ENCODE data around the gene SDCBP2.
"Not testable (repeated sequence)": the region's sequence is repeated elsewhere in the genome, so short reads cannot be mapped to it uniquely, and the experiment has no call there.

SDCBP2 gene

GRCh38 chr20:1357921-1358671 lies 29.2 kb upstream of the SDCBP2 start:
- no peak for DNase-seq (ENCODE audit: low read depth)

GRCh38 chr20:1353956-1354355 lies 25.0 kb upstream of the SDCBP2 start:
- DNase-seq (ENCODE audit: low read depth) = no peak

GRCh38 chr20:1346315-1346969 lies 17.5 kb upstream of the SDCBP2 start:
- no peak for DNase-seq (ENCODE audit: low read depth)

- no peak for DNase-seq (ENCODE audit: low read depth)
Observed at GRCh38 chr20:1345756-1346093, 16.8 kb upstream of the SDCBP2 start.

- DNase-seq (ENCODE audit: low read depth) = no peak
Observed at GRCh38 chr20:1345030-1345755, 16.3 kb upstream of the SDCBP2 start.

GRCh38 chr20:1343446-1344124 lies 14.6 kb upstream of the SDCBP2 start:
- not testable (repeated sequence) for DNase-seq (ENCODE audit: low read depth)

- DNase-seq (ENCODE audit: low read depth) = no peak
Observed at GRCh38 chr20:1341561-1342265, 12.8 kb upstream of the SDCBP2 start.

- DNase-seq (ENCODE audit: low read depth) = no peak
Observed at GRCh38 chr20:1338801-1339200, 9.9 kb upstream of the SDCBP2 start.

GRCh38 chr20:1338096-1338495 lies 9.2 kb upstream of the SDCBP2 start:
- DNase-seq (ENCODE audit: low read depth) = no peak

GRCh38 chr20:1337441-1337840 lies 8.5 kb upstream of the SDCBP2 start:
- no peak for DNase-seq (ENCODE audit: low read depth)

- no peak for DNase-seq (ENCODE audit: low read depth)
Observed at GRCh38 chr20:1336699-1337367, 7.9 kb upstream of the SDCBP2 start.

GRCh38 chr20:1335961-1336698 lies 7.2 kb upstream of the SDCBP2 start:
- no peak for DNase-seq (ENCODE audit: low read depth)

GRCh38 chr20:1334761-1335160 lies 5.8 kb upstream of the SDCBP2 start:
- DNase-seq (ENCODE audit: low read depth) = no peak

- no peak for DNase-seq (ENCODE audit: low read depth)
Observed at GRCh38 chr20:1334370-1334731, 5.4 kb upstream of the SDCBP2 start.

- DNase-seq (ENCODE audit: low read depth) = no peak
Observed at GRCh38 chr20:1333462-1334369, 4.8 kb upstream of the SDCBP2 start.

- no peak for DNase-seq (ENCODE audit: low read depth)
Observed at GRCh38 chr20:1332749-1333300, 3.9 kb upstream of the SDCBP2 start.

- no peak for DNase-seq (ENCODE audit: low read depth)
Observed at GRCh38 chr20:1331801-1332453, 3.0 kb upstream of the SDCBP2 start.

- no peak for DNase-seq (ENCODE audit: low read depth)
Observed at GRCh38 chr20:1331101-1331500, 2.2 kb upstream of the SDCBP2 start.

Data from stimulated activated CD8-positive, alpha-beta memory T cell treated with anti-CD3 and anti-CD28 coated beads, Interleukin-15, amount 100 ng/mL, for 1 hour (primary cell).